ENCODE measurements around the gene OSBPL2. TPM values are rescaled to one million over a fixed set of nuclear protein-coding genes. Genes with fewer than 3 reads are reported as not detected.

Gene OSBPL2
- total RNA-seq, 2 experiments from 2014 or later, result 23.6 to 24.3 TPM

GRCh38 chr20:62219992-62220665 is 18.2 kb upstream of the OSBPL2 start, which contains the start of gene HRH3:
HRH3 (minus strand) TSS chr20:62220278; CDS start chr20:62219970, 308 bp downstream.
- CTCF ChIA-PET, result no interaction called here
- peak; percentile 76 for ATAC-seq
- H3K36me3 Mint-ChIP-seq (ENCODE audit: low read depth), result no peaks in the 10 kb centered on the region
- no peaks in the 10 kb centered on the region for H3K4me1 Mint-ChIP-seq (ENCODE audit: low read depth)
- no peak within 1 kb of the TSS for H3K4me3 Mint-ChIP-seq
- H3K27me3 Mint-ChIP-seq, result peaks cover 40% of the 10 kb centered on the region
- intact Hi-C loops (cut with micrococcal nuclease), result no loop called here
- POLR2A ChIA-PET, result no interaction called here
- DNase-seq, result no peak
- no peak within 1 kb of the TSS for H3K27ac Mint-ChIP-seq
- no peaks in the 10 kb centered on the region for H3K9me3 Mint-ChIP-seq
- no peak for TF ChIP-seq CTCF (IDR thresholded peaks at IDR 0.05)

GRCh38 chr20:62220666-62221568 is 17.4 kb upstream of the OSBPL2 start:
- POLR2A ChIA-PET, result no interaction called here
- no peaks in the 10 kb centered on the region for H3K4me1 Mint-ChIP-seq (ENCODE audit: low read depth)
- intact Hi-C loops (cut with micrococcal nuclease), result no loop called here

GRCh38 chr20:62222266-62222850 is 16.0 kb upstream of the OSBPL2 start:
- H3K4me3 Mint-ChIP-seq, result no peak overlapping the region
- CTCF ChIA-PET, result no interaction called here
- intact Hi-C loops (cut with micrococcal nuclease), result no loop called here
- H3K27me3 Mint-ChIP-seq, result peaks cover 42% of the 10 kb centered on the region
- no peak for ATAC-seq
- no peak for TF ChIP-seq CTCF (IDR thresholded peaks at IDR 0.05)
- H3K9me3 Mint-ChIP-seq, result no peaks in the 10 kb centered on the region
- no peak for DNase-seq
- no peak overlapping the region for H3K27ac Mint-ChIP-seq
- H3K36me3 Mint-ChIP-seq (ENCODE audit: low read depth), result no peaks in the 10 kb centered on the region
- no peaks in the 10 kb centered on the region for H3K4me1 Mint-ChIP-seq (ENCODE audit: low read depth)
- POLR2A ChIA-PET, result no interaction called here

More at GRCh38 chr20:62220666-62221568, 17.4 kb upstream of the OSBPL2 start:
- ATAC-seq (no peak), DNase-seq (no peak)
- CTCF ChIA-PET, result no interaction called here
- no peak overlapping the region for H3K4me3 Mint-ChIP-seq
- H3K27ac Mint-ChIP-seq, result no peak overlapping the region
- peaks cover 42% of the 10 kb centered on the region for H3K27me3 Mint-ChIP-seq
- TF ChIP-seq CTCF (IDR thresholded peaks at IDR 0.05), result no peak
- no peaks in the 10 kb centered on the region for H3K9me3 Mint-ChIP-seq
- H3K36me3 Mint-ChIP-seq (ENCODE audit: low read depth), result no peaks in the 10 kb centered on the region

- H3K4me3 Mint-ChIP-seq, result no peak overlapping the region
- H3K36me3 Mint-ChIP-seq (ENCODE audit: low read depth), result no peaks in the 10 kb centered on the region
- no peak for DNase-seq
- ChIA-PET CTCF (no interaction called here), POLR2A (no interaction called here)
- no peak for TF ChIP-seq CTCF (IDR thresholded peaks at IDR 0.05)
- H3K27me3 Mint-ChIP-seq, result peaks cover 40% of the 10 kb centered on the region
- no peaks in the 10 kb centered on the region for H3K4me1 Mint-ChIP-seq (ENCODE audit: low read depth)
- no peak for ATAC-seq
- no peak overlapping the region for H3K27ac Mint-ChIP-seq
- H3K9me3 Mint-ChIP-seq, result no peaks in the 10 kb centered on the region
- intact Hi-C loops (cut with micrococcal nuclease), result no loop called here
Measured at GRCh38 chr20:62222972-62223371, 15.3 kb upstream of the OSBPL2 start.

- ATAC-seq (no peak), DNase-seq (no peak)
- TF ChIP-seq CTCF (IDR thresholded peaks at IDR 0.05), result no peak
- H3K4me3 Mint-ChIP-seq, result no peak overlapping the region
- H3K27ac Mint-ChIP-seq, result no peak overlapping the region
- H3K27me3 Mint-ChIP-seq, result peaks cover 36% of the 10 kb centered on the region
- ChIA-PET POLR2A (no interaction called here), CTCF (no interaction called here)
- no peaks in the 10 kb centered on the region for H3K4me1 Mint-ChIP-seq (ENCODE audit: low read depth)
- no peaks in the 10 kb centered on the region for H3K9me3 Mint-ChIP-seq
- H3K36me3 Mint-ChIP-seq (ENCODE audit: low read depth), result no peaks in the 10 kb centered on the region
- intact Hi-C loops (cut with micrococcal nuclease), result no loop called here
Measured at GRCh38 chr20:62223571-62223970, 14.8 kb upstream of the OSBPL2 start.

Measured in activated CD8-positive, alpha-beta T cell treated with anti-CD3 and anti-CD28 coated beads for 36 hours (primary cell).